ENCODE results near the gene RASA4B. TPM values are rescaled to one million over a fixed set of nuclear protein-coding genes. Genes with fewer than 3 reads are reported as not detected.
"Not testable (repeated sequence)": the region's sequence is repeated elsewhere in the genome, so short reads cannot be mapped to it uniquely, and the experiment has no call there.

The RASA4B gene
- total and polyA plus RNA-seq, 8 donors, result 7.8 to 93.4 (median 9.3) TPM

DNA sequence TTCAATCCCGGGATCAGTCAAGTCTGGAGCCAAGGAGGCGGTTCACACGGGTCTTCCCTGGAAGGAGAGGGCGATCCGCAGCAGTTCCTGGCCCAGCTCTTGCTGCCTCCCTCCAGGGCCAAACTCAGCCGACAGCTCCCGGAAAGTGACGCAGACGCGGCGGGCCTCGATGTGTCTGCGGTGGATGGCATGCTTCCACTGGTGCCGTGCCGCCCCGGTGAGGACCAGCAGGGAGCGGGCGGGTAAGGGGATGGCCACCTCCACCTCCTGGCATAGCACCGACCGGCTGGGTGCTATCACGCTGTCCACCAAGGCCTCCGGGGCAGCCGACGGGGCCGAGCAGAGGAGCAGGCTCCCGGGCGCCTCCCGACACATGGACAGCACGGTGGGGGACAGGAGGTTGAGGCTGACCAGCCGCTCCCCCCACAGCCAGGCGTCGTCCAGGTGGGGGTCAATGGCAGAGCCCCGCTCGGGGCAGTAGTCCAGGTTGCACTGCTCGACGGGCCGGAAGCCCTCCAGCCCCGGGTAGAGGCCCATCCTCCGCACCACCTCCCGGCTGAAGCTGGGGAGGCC lies 60.1 kb downstream of the RASA4B start:
- Histone ChIP-seq H3K27ac (no peak overlapping the region), H3K9me3 (no peaks in the 10 kb centered on the region), H3K27me3 (no peaks in the 10 kb centered on the region), H3K4me1 (no peaks in the 10 kb centered on the region), H3K36me3 (peaks cover 0 to 19% (median 0%) of the 10 kb centered on the region in 3 donors), H3K4me3 (no peak overlapping the region)
- intact Hi-C loops (cut with DNase I), result no loop called here
- FAIRE-seq (no peak), ATAC-seq (no peak), DNase-seq (no peak)
- 93 to 95% methylated on average over 40 of the region's 40 CpGs for WGBS, 2 donors
- TF ChIP-seq CTCF (IDR thresholded peaks at IDR 0.05), result no peak

GRCh38 chr7:102456327-102456726 lies 61.2 kb downstream of the RASA4B start:
- H3K27me3 ChIP-seq, result no peaks in the 10 kb centered on the region
- no peak for FAIRE-seq

DNA sequence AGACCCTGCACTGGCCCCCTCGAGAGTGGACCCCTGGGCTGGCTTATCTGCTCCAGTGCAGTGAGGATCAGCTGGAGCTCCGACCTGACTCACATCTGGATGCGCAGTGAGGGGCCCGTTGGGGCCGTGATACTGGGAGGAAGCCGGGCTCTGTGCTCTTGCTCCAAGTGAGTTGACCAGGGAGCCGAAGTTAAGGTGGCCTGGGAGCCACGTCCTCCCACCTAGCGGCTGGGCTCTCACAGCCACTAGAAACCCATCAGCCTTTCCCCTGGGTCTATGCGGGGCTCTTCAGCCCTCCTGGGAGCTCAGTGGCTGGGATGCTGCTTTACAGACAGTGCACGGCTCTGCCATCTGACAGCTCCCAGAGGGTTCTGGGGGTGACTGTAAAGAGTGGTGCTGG lies 62.0 kb downstream of the RASA4B start:
- intact Hi-C loops (cut with DNase I), result no loop called here
- WGBS, 2 donors, result 91% methylated on average over 11 of the region's 11 CpGs

More at GRCh38 chr7:102456327-102456726, 61.2 kb downstream of the RASA4B start:
- H3K4me3 ChIP-seq, result no peak overlapping the region
- no peaks in the 10 kb centered on the region for H3K4me1 ChIP-seq
- 89 to 93% methylated on average over 10 of the region's 10 CpGs for WGBS, 2 donors
- no peak for ATAC-seq
- no peak for TF ChIP-seq CTCF (IDR thresholded peaks at IDR 0.05)
- intact Hi-C loops (cut with DNase I), result no loop called here
- DNase-seq, result no peak
- no peak overlapping the region for H3K27ac ChIP-seq
- peaks cover 0 to 19% (median 0%) of the 10 kb centered on the region in 3 donors for H3K36me3 ChIP-seq
- H3K9me3 ChIP-seq, result no peaks in the 10 kb centered on the region

DNA sequence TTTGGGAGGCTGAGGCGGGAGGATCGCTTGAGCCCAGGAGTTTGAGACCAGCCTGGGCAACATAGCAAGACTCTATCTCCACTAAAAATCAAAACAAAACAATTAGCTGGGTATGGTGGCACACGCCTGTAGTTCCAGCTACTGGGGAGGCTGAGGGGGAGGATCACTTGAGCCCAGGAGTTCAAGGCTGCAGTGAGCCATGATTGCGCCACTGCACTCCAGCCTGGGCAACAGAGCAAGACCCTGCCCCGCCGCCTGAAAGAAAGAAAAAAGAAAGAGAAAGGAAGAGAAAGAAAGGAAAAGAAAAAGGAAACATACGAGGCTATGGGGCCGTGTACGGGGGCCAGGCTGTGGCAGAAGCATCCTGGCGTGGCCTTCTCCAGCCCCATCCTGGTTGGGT lies 62.6 kb downstream of the RASA4B start:
- ATAC-seq; DNase-seq; H3K27me3 ChIP-seq; H3K4me3 ChIP-seq; H3K4me1 ChIP-seq; H3K27ac ChIP-seq; intact Hi-C loops (cut with DNase I); H3K9me3 ChIP-seq; FAIRE-seq: not testable (repeated sequence)
- peaks cover 0 to 19% (median 0%) of the 10 kb centered on the region in 3 donors for H3K36me3 ChIP-seq
- WGBS, 2 donors, result 94 to 95% methylated on average over 10 of the region's 10 CpGs

More for the DNA sequence above, 62.0 kb downstream of the RASA4B start:
- TF ChIP-seq CTCF (IDR thresholded peaks at IDR 0.05), result no peak
- H3K4me3 ChIP-seq, result no peak overlapping the region
- FAIRE-seq (no peak), ATAC-seq (no peak), DNase-seq (no peak)
- H3K4me1 ChIP-seq, result no peaks in the 10 kb centered on the region
- H3K27ac ChIP-seq, result no peak overlapping the region
- no peaks in the 10 kb centered on the region for H3K27me3 ChIP-seq
- H3K36me3 ChIP-seq, result peaks cover 0 to 19% (median 0%) of the 10 kb centered on the region in 3 donors
- no peaks in the 10 kb centered on the region for H3K9me3 ChIP-seq

DNA sequence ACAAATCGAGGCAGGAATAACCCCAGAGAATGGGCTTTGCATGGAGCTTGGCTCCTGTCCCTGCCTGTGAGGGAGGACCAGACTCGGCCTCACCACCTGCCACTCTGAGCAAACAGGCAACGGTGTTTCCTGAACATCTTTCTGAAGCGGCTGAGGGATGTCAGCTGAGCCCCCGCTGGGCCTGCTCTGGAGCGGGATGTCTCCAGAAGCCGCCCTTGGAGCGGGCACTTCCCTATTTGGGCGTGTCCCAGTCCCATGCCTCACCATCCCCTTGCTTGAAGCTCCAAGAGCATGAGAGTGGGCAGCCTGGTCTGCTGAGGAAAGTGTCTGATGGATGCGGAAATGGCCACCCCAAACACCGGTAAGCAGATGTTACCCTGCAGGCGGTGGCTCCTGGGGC lies 63.1 kb downstream of the RASA4B start:
- H3K4me1 ChIP-seq, result no peaks in the 10 kb centered on the region
- no peak overlapping the region for H3K4me3 ChIP-seq
- FAIRE-seq (no peak), DNase-seq (no peak), ATAC-seq (no peak)
- TF ChIP-seq CTCF (IDR thresholded peaks at IDR 0.05), result no peak
- 65 to 73% methylated on average over 12 of the region's 12 CpGs for WGBS, 2 donors
- intact Hi-C loops (cut with DNase I), result no loop called here
- H3K27ac ChIP-seq, result no peak overlapping the region
- no peaks in the 10 kb centered on the region for H3K27me3 ChIP-seq
- no peaks in the 10 kb centered on the region for H3K9me3 ChIP-seq
- H3K36me3 ChIP-seq, result peaks cover 0 to 19% (median 0%) of the 10 kb centered on the region in 3 donors
